Subcutaneous abdominal adipose tissue (tissue), 5 donors: ENCODE measurements around the gene EXD3.
"Not testable (repeated sequence)": the region's sequence is repeated elsewhere in the genome, so short reads cannot be mapped to it uniquely, and the experiment has no call there.

Source experiments
- H3K27ac ChIP-seq: one replicate; pipeline ENCODE4 v1.7.0; 2013; ENCODE audit warnings: low read depth, mild to moderate bottlenecking, inconsistent platforms, low read length, moderate library complexity
- H3K27me3 ChIP-seq, 5 donors: one replicate each; pipeline ENCODE4 v1.7.0; 2013; ENCODE audit warnings: low read length in 5 of 5, inconsistent platforms in 1 of 5; ENCODE audit not compliant: control insufficient read depth in 5 of 5, insufficient read depth in 4 of 5
- H3K36me3 ChIP-seq, 5 donors: one replicate each; pipeline ENCODE4 v1.7.0; 2013; ENCODE audit warnings: low read length in 5 of 5; ENCODE audit not compliant: control insufficient read depth in 5 of 5, insufficient read depth in 5 of 5
- H3K4me1 ChIP-seq, 5 donors: one replicate each; pipeline ENCODE4 v1.7.0; 2013; ENCODE audit warnings: low read length in 5 of 5, mild to moderate bottlenecking in 3 of 5, moderate library complexity in 1 of 5; ENCODE audit not compliant: control insufficient read depth in 5 of 5, insufficient read depth in 5 of 5
- H3K4me3 ChIP-seq, 5 donors: one replicate each; pipeline ENCODE4 v1.7.0; 2013; ENCODE audit warnings: low read length in 5 of 5, low read depth in 1 of 5
- H3K9ac ChIP-seq, 5 donors: one replicate each; pipeline ENCODE4 v1.7.0; 2013; ENCODE audit warnings: low read length in 5 of 5, mild to moderate bottlenecking in 4 of 5, moderate library complexity in 3 of 5
- H3K9me3 ChIP-seq, 5 donors: one replicate each; pipeline ENCODE4 v1.7.0; 2013; ENCODE audit warnings: low read length in 5 of 5; ENCODE audit not compliant: control insufficient read depth in 5 of 5
- donor health status: healthy.
- donor health status: healthy.
- donor health status: healthy.
- donor health status: healthy.
- donor health status: healthy.

The EXD3 gene

GRCh38 chr9:137352511-137353222 lies 70.3 kb downstream of the EXD3 start:
- H3K9me3 ChIP-seq = peaks cover 0 to 23% (median 13%) of the 10 kb centered on the region in 5 donors
- H3K9ac ChIP-seq = no peak overlapping the region
- H3K36me3 ChIP-seq = peaks cover 0 to 21% (median 11%) of the 10 kb centered on the region in 5 donors
- H3K4me1 ChIP-seq = peaks cover 0 to 36% (median 8%) of the 10 kb centered on the region in 5 donors
- H3K4me3 ChIP-seq = no peak overlapping the region
- H3K27me3 ChIP-seq = no peaks in the 10 kb centered on the region
- no peak overlapping the region for H3K27ac ChIP-seq

GRCh38 chr9:137351781-137352501 lies 71.0 kb downstream of the EXD3 start:
- no peak overlapping the region for H3K4me3 ChIP-seq
- H3K9me3 ChIP-seq = peaks cover 0 to 20% (median 11%) of the 10 kb centered on the region in 5 donors
- no peaks in the 10 kb centered on the region for H3K27me3 ChIP-seq
- no peak overlapping the region for H3K9ac ChIP-seq
- H3K4me1 ChIP-seq = peaks cover 0 to 36% (median 8%) of the 10 kb centered on the region in 5 donors
- peaks cover 0 to 26% (median 15%) of the 10 kb centered on the region in 5 donors for H3K36me3 ChIP-seq
- no peak overlapping the region for H3K27ac ChIP-seq

GRCh38 chr9:137350696-137351584 lies 72.0 kb downstream of the EXD3 start:
- no peak overlapping the region for H3K27ac ChIP-seq
- peaks cover 3 to 18% (median 10%) of the 10 kb centered on the region in 5 donors for H3K9me3 ChIP-seq
- peaks cover 0 to 30% (median 16%) of the 10 kb centered on the region in 5 donors for H3K36me3 ChIP-seq
- peaks cover 0 to 36% (median 8%) of the 10 kb centered on the region in 5 donors for H3K4me1 ChIP-seq
- H3K4me3 ChIP-seq = no peak overlapping the region
- H3K9ac ChIP-seq = no peak overlapping the region
- H3K27me3 ChIP-seq = no peaks in the 10 kb centered on the region

GRCh38 chr9:137349471-137350033 lies 73.4 kb downstream of the EXD3 start:
- Histone ChIP-seq H3K27me3 (no peaks in the 10 kb centered on the region), H3K9ac (no peak overlapping the region), H3K27ac (no peak overlapping the region), H3K4me3 (no peak overlapping the region), H3K36me3 (peaks cover 0 to 34% (median 17%) of the 10 kb centered on the region in 5 donors), H3K4me1 (peaks cover 0 to 30% (median 6%) of the 10 kb centered on the region in 5 donors), H3K9me3 (peaks cover 3 to 10% (median 8%) of the 10 kb centered on the region in 5 donors)

GRCh38 chr9:137348769-137349470 lies 74.0 kb downstream of the EXD3 start:
- H3K4me3 ChIP-seq = no peak overlapping the region
- H3K27me3 ChIP-seq = no peaks in the 10 kb centered on the region
- peaks cover 0 to 23% (median 0%) of the 10 kb centered on the region in 5 donors for H3K4me1 ChIP-seq
- peaks cover 3 to 10% (median 8%) of the 10 kb centered on the region in 5 donors for H3K9me3 ChIP-seq
- H3K36me3 ChIP-seq = peaks cover 0 to 39% (median 20%) of the 10 kb centered on the region in 5 donors
- no peak overlapping the region for H3K27ac ChIP-seq
- no peak overlapping the region for H3K9ac ChIP-seq

- Histone ChIP-seq H3K27ac (no peak overlapping the region), H3K4me1 (peaks cover 0 to 13% (median 0%) of the 10 kb centered on the region in 5 donors), H3K4me3 (no peak overlapping the region), H3K36me3 (peaks cover 0 to 39% (median 20%) of the 10 kb centered on the region in 5 donors), H3K9me3 (peaks cover 3 to 14% (median 8%) of the 10 kb centered on the region in 5 donors), H3K9ac (no peak overlapping the region), H3K27me3 (no peaks in the 10 kb centered on the region)
Measured at GRCh38 chr9:137347928-137348327, 75.0 kb downstream of the EXD3 start.

- no peaks in the 10 kb centered on the region for H3K27me3 ChIP-seq
- peaks cover 0 to 7% (median 0%) of the 10 kb centered on the region in 5 donors for H3K4me1 ChIP-seq
- no peak overlapping the region for H3K4me3 ChIP-seq
- no peak overlapping the region for H3K9ac ChIP-seq
- H3K36me3 ChIP-seq = peaks cover 0 to 19% (median 9%) of the 10 kb centered on the region in 5 donors
- peaks cover 3 to 19% (median 11%) of the 10 kb centered on the region in 5 donors for H3K9me3 ChIP-seq
- H3K27ac ChIP-seq = no peak overlapping the region
Measured at GRCh38 chr9:137342482-137342881, 80.5 kb downstream of the EXD3 start.

- Histone ChIP-seq H3K36me3 (peaks cover 0 to 9% (median 2%) of the 10 kb centered on the region in 5 donors), H3K4me3 (no peak overlapping the region), H3K27ac (no peak overlapping the region)
Measured at GRCh38 chr9:137341227-137341626, 81.7 kb downstream of the EXD3 start.

GRCh38 chr9:137339908-137340462 lies 83.0 kb downstream of the EXD3 start:
- not testable (repeated sequence) for H3K9ac ChIP-seq, H3K4me3 ChIP-seq, H3K27ac ChIP-seq, H3K36me3 ChIP-seq, H3K27me3 ChIP-seq, H3K4me1 ChIP-seq
- peaks cover 3 to 19% (median 9%) of the 10 kb centered on the region in 5 donors for H3K9me3 ChIP-seq

More at GRCh38 chr9:137341227-137341626, 81.7 kb downstream of the EXD3 start:
- Histone ChIP-seq H3K27me3 (no peaks in the 10 kb centered on the region), H3K9ac (no peak overlapping the region), H3K9me3 (peaks cover under 1 to 15% (median 5%) of the 10 kb centered on the region in 5 donors), H3K4me1 (peaks cover 0 to 7% (median 0%) of the 10 kb centered on the region in 5 donors)
